MM.1S (cell line): Measurements from ENCODE around the gene DLG4.
A peak's percentile ranks its signal among the peaks of the same experiment; 100 is the strongest.

Experiments
- EZH2 ChIP-seq: fragments of 300-600 bp; sonication (generic); optimal IDR thresholded peaks from 2 replicates; pipeline ENCODE3; 2017; ENCODE audit warnings: low read depth, mild to moderate bottlenecking, antibody characterized with exemption, low read length, mixed read lengths
- EZH2phosphoT487 ChIP-seq: fragments of 300-600 bp; sonication (generic); IDR thresholded peaks from 2 replicates; pipeline ENCODE4 v1.6.1; 2018; ENCODE audit warnings: antibody characterized with exemption, low read length
- TF ChIP-seq, protein P1 (sequence below): fragments of 300-600 bp; sonication (generic); IDR thresholded peaks from 2 replicates; pipeline ENCODE4 v1.5.1; 2016; ENCODE audit warnings: antibody characterized with exemption, low read length, mixed read lengths

- TF ChIP-seq, protein P1, sequence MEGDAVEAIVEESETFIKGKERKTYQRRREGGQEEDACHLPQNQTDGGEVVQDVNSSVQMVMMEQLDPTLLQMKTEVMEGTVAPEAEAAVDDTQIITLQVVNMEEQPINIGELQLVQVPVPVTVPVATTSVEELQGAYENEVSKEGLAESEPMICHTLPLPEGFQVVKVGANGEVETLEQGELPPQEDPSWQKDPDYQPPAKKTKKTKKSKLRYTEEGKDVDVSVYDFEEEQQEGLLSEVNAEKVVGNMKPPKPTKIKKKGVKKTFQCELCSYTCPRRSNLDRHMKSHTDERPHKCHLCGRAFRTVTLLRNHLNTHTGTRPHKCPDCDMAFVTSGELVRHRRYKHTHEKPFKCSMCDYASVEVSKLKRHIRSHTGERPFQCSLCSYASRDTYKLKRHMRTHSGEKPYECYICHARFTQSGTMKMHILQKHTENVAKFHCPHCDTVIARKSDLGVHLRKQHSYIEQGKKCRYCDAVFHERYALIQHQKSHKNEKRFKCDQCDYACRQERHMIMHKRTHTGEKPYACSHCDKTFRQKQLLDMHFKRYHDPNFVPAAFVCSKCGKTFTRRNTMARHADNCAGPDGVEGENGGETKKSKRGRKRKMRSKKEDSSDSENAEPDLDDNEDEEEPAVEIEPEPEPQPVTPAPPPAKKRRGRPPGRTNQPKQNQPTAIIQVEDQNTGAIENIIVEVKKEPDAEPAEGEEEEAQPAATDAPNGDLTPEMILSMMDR = peak; percentile 12; the same call in 1 of the 2 replicates
- no peak for TF ChIP-seq EZH2
- no peak for TF ChIP-seq EZH2phosphoT487
These were observed 23.2 kb upstream of the DLG4 start for GRCh38 chr17:7242717-7243452.
